Fibroblast of the conjunctiva (primary cell): ENCODE results near the gene AK5.
"Not testable (repeated sequence)": the region's sequence is repeated elsewhere in the genome, so short reads cannot be mapped to it uniquely, and the experiment has no call there.

Experiments used
- DNase-seq: peaks from one replicate; pipeline ENCODE4 v3.0.0-alpha.2; 2010; ENCODE audit warnings: low read depth

AK5 gene

DNA sequence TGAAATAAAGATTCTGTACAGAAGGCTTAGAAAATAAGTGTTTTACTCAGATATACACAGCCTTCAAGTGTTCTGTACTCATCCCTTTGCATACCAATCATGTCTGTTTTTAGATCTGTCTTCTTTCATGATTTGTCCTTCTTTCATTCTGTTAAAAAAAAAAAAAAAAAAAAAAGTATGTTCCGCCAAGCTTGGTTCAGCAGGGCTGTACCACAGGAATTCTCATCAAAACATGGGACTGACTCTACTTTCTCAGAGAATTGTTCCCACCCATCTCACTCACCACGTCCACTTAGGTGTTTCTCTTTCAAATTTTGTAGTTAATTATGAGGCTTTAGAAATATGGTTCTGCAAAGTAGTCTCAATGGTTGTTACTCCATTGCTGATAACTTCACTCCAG, 119.0 kb downstream of the AK5 start:
- DNase-seq = no peak

DNA sequence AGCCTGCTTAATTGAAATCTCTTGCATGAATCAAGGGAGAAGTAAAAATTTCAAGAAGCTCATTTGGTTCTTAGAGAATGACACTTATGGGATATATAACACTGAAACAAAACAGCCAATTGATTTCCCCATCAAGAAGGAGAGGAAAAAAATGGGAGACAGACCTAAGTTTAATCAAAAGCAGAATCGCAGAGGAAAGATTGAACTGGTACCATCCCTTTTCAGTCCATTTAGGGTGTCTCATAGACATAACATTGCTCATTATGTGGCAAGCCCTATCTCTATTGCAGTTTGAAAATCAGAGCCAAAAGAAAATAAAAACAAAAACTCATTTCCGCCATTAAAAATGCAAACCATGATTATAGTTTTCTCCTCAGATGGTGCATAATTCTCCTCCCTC, 119.6 kb downstream of the AK5 start:
- DNase-seq = no peak

GRCh38 chr1:77405186-77405585, 123.4 kb downstream of the AK5 start:
- no peak for DNase-seq

DNA sequence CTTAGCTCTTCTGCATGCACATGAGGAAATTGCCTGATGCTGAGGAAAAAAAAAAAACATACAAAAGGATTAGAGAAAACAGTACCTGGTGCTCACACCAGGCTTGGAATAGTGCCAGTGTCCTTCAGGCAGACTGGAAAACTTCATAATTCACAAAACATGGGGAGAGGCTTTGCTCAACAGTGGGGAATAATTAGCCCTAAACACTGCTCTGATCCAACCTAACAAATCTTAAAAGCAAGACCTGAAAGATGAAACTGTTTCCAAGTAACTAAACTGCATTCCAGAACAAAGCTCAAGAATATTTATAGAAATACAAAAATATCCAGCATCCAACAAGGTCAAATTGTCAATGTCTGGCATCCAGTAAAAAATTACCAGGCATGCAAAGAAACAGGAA, 124.8 kb downstream of the AK5 start:
- no peak for DNase-seq

DNA sequence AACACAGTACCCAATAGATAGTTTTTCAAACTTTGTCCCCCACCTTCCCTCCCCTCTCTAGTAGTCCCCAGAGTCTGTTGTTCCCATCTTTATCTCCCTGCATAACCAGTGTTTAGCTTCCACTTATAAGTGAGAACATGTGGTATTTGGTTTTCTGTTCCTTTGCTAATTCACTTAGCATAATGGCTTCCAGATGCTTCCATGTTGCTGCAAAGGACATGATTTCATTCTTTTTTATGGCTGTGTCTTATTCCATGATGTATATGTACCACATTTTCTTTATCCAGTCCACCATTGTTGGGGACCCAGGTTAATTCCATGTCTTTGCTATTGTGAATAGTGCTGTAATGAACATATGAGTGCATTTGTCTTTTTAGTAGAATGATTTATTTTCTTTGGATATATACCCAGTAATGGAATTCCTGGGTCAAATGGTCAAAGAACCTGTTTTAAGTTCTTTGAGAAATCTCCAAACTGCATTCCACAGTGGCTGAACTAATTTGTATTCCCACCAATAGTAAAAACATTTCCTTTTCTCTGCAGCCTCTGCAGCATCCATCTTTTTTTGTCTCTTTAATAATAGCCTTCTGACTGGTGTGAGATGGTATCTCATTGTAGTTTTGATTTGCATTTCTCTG, 126.0 kb downstream of the AK5 start:
- DNase-seq = no peak

GRCh38 chr1:77408933-77409332, 127.1 kb downstream of the AK5 start:
- DNase-seq = not testable (repeated sequence)

DNA sequence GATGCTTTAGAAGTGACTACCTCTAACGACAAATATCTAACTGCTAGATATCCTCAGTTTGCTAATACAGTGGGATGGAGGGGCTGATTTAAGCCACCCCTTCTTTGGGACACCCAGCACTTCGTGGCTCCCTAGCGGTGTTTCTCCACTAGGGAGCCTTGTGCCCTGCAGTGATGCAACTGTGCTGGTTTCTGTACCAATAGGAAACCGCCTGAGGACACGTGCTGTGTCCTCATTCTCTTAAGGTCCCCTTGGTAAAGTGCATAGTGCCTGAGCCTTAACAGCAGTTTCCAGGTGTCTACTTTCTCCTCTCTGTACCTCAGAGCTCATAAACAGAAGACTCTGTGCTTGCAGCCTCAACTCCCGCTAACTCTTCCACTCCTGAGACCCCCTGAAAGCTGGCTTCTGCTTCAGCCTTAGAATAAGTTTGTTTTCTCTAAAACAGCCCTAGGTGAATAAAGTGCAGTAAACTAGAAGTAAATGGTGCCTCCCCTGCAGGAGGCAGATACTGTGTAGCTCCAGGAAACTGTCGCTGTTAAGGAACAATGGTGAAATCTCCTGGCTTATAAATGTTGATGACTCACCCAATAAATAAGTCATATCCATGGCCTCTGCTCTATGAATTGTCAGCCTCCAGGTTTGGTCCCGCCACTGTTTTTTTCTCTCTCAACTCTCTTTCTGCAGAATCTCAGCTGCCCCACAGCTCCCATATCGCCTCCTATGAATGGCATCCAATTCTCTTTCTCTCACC, 130.4 kb downstream of the AK5 start:
- DNase-seq = no peak

DNA sequence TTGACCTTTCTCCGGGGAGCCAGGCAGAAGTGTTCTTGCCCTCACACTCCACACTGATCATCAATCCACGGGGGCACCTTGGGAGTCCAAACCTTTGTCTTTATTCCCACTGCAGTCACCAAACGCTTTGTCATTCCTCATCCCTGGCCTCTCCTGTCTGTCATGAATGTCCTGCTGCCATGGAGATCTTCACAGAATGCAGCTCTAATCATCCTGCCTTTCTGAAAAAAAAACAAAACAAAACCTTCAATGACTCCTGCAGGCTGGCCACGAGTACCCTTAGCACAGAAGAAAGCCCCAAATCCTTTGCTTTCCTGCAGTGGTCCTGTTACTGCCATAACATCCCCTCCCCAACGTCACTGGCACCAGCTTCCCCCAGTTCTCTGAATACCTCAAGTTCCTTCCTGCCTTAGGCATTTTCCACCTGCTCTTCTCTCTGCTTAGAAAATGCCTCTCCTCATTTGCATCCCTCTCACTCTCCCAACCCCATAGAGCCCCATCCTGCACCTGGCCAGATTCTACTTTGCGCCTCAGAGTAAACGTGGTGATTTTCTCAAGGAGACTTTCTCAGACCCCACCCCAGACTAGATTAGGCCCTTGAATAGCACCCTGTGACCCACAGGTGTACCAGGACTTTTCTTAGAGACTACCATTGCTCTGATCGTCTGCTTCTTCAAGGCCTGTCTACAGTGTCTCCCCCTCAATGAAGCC, 131.2 kb downstream of the AK5 start:
- DNase-seq = no peak

GRCh38 chr1:77413541-77414335, 131.9 kb downstream of the AK5 start:
- no peak for DNase-seq

DNA sequence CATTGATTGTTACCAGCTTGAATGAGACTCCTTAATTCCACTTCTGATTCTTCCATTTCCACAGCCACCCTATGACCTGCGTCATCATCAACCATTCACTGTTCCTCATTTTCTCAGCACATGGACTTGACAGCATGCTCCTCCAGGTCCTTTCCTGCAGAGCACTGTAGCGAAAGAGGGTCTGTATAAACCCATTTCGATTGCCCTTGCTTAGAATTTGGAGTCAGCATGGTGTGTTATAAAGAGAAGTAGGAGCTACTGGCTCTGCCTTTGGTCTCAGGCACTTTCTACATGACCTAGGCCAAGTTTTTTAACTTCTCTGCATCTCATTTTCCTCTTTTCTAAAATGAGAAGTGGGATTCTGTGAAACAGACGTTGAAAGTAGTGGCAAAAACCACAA, 133.8 kb downstream of the AK5 start:
- no peak for DNase-seq

DNA sequence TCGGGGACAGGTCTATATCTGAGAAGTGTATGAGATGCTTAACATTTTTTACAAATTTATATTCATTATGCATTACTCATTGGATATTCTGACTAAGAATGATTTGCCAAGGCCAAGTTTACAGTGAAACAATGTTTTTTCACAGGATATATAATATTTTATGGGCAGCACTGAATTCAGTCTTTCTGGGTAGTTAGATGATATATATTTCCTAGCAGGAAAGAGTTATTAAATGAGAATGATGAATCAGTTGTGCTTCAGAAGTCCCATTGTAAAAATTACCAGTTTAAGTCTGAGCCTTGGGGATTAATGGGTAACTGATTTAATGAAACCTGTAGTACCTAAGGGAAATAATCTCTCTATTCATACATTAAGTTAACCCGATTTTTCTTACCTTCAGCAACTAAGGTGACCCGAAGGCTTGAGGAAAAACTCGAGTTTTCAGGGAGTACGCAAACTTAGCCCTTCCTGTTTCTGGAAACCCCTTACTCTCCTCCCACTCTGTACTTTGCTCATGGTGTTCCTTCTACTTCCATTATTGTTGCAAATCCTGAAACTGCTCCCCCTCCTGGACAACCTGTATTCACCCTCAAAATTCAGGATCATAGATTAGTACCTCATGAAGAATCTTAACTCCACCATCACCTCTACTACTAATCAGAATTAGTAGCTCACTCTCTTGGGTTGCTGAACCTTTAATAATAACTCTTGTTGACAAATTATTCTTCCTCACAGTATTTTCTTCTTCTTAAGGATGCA, 135.1 kb downstream of the AK5 start:
- no peak for DNase-seq

DNA sequence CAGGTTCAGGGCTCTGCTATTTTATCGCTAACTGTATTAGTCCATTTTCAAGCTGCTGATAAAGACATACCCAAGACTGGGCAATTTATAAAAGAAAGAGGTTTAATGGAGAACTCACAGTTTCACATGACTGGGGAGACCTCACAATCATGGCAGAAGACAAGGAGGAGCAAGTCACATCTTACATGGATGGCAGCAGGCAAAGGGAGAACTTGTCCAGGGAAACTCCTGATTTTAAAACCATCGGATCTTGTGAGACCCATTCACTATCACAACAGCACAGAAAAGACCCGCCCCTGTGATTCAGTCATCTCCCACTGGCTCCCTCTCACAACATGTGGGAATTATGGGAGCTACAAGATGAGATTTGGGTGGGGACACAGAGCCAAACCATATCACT, 136.2 kb downstream of the AK5 start:
- DNase-seq = not testable (repeated sequence)

DNA sequence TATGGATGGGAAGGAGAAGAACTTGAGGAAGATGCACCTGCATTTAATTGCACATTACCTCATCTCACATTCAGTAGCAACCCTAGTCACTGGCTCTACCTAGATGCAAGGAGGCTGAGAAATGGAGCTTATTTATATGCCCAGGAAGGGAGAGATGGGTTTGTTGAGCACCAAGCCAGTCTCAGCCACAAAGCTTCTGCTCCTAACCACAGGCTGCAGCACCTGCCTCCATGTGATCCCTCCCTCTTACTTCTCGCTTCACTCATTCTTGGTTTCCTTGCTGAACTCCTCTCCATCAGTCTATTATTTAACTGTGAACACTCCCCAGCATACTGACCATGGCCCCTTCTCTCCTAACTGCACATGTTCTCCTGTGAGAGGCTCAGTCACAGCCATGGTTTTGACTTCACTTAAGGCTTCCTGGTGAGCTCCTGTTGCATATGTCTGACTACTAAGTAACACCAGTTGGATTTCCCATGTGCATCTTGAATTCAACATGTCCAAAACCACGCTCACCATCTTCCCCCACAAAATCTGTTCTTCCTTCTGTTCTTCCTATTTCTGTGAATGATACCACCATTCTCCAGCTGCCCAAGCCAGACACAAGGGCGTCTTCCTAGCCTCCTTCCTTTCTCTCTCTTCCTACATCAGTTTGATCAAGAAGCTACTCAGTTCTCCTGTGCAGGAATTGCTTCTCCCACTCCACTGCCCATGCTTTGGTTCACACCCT, 139.8 kb downstream of the AK5 start:
- no peak for DNase-seq

GRCh38 chr1:77424236-77424635, 142.4 kb downstream of the AK5 start:
- DNase-seq = no peak

DNA sequence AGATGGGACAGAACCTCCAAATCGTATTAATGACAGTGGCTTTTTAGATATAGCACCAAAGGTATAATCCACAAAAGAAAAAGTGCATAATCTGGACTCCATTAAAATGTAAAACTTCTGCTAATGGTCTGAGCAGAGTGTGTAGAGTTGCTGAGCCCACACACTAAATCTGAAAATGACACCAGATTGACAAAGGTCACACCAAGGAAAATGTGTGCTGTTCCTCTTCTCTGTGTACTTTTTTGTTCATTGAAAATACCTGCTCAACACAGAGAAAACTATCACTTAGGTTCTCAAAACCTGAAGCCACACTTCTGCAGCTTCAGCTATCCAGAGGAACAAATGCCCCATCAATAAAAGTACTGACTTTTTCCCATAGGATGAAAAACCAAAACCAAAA, 146.2 kb downstream of the AK5 start:
- DNase-seq = no peak

GRCh38 chr1:77430966-77431690, 149.3 kb downstream of the AK5 start:
- no peak for DNase-seq

DNA sequence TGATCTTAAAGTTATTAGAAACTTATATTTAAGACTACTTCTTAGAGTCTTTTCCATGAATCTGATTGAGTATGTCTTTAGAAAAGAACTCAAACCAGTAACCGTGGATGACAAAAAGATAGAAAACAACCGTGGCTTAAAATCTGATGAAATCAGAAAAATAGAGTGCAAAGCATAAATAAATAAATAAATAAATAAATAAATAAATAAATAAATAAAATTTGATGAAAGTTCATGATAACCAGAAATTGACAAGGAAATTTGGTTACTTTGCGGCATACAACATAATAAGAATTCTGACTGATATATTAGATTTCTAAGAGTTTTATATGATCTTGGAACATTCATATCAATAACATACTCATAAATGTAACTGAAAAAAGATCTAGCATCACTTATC, 152.1 kb downstream of the AK5 start:
- no peak for DNase-seq

DNA sequence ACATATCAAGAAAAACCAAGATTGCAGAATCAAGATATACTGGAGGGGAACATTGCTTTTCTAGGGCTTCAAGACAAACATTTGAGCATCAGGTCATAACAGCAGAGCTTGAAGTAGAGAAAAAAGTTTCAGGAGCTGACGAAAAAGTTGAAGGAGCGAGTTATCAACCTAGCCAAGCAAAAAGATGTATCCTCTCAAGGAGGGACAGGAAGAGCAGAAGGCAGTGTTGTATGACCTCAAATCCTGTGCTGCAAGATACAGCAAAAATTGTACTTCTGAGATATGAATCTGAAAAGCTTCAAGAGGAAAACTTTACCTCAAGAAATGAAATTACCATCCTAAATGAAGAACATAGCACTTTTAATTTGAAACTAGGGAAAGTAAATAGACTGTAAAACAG, 153.1 kb downstream of the AK5 start:
- no peak for DNase-seq

- DNase-seq = peak; percentile 80
Measured at GRCh38 chr1:77438236-77438913, 156.6 kb downstream of the AK5 start.
